ENCODE results near the gene MYO10.

Gene MYO10

DNA sequence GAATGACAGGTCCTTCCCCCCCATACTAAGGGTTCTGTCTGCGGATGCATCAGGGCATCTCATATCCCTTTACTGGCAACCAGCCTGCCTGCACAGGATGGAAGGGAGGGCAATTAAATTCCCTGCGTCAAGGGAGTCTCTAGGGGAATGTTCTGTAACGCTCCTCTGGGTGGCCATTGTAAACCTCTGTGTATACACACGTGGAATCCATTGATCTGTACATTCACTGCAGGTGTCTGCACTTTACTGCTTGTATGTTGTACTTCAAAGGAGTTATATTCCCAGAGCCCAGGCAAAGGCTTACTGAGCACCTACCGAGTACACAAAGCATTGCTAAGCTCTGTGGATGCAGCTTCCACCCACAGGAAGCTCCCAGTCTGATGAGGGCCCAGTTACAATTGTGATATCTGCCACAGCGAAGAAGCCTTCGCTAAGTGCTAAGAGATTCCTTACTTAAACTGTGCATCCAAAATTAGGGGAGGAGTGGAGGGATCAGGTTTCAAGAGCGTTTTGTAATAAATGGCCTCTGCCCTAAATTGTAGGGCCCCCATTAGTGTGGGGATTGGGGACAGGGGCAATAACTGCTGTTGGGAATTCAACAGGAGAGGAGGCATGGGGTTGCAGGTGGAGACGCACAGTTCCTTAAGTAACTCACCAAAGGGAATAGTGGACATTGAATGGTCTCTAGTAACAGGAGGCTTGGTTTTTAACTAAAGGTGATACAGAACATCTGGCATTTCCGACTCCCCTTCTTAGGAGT, 317.8 kb downstream of the MYO10 start:
- no peak for TF ChIP-seq CTCF (IDR thresholded peaks at IDR 0.05)

GRCh38 chr5:16617274-16617968, 318.7 kb downstream of the MYO10 start:
- no peak for TF ChIP-seq CTCF (IDR thresholded peaks at IDR 0.05)

GRCh38 chr5:16616536-16617273, 319.4 kb downstream of the MYO10 start, which contains the start of gene RETREG1:
Gene RETREG1 (minus strand): TSS chr5:16616997. CDS start chr5:16616971, 26 bp downstream.
- no peak for TF ChIP-seq CTCF (IDR thresholded peaks at IDR 0.05)

DNA sequence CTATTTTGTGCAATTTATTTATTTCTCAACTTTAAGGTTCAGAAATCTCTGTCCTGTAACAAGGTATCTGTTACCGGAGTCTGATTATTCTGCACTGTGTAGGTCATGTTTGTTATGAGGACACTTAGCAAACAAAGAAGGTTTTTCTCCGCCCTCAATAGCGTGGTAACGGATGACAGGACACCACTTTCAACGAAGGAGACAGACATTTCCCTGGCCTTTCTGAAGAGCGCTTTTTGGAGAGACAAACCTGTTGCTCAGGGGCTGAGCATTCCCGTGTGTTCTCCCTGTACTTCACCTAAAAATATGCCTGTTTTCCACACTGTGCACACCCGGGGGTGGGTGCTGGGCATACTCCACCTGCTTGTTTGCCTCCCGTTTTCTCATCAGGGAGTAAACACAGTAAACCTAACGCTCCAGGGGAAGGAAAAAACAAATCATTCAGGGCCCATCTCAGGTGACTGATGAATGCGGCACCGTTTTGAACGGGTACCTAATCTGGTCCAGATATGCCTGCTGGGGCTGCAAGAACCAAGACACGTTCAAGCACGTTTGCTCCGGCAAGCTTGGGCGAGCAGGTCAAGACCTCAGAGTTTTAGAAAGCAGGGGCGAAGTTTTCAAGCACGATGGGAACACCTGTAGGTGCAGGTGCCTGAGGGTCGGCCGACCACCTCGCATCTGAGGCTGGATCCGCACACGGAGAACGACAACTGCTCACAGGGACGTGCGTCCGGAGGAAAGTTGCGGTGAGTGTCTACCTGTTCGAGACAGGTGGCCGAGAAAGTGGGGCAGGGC, 320.1 kb downstream of the MYO10 start:
- TF ChIP-seq CTCF (IDR thresholded peaks at IDR 0.05): no peak

DNA sequence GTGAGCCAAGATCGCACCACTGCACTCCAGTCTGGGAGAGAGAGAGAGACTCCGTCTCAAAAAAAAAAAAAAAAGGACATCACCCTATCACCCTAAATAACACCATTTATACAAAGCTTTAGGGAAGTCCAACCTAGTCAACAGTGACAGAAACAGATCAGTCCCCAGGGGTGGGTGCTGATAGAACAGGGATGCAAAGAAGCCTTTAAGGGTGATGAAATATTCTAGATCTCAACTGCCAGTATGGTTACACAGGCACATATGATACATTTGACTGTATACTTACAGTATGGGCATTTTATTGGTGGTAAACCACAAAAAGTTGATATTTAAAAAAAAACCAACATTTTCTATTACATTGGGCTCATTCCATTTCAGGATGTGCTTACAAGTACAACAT, 324.1 kb downstream of the MYO10 start:
- TF ChIP-seq CTCF (IDR thresholded peaks at IDR 0.05): no peak

Measured in LNCAP (cell line).